HepG2 (cell line): ENCODE measurements around the gene KIRREL3.

Experiments used
- ESRRA ChIP-seq: sonication (generic); formaldehyde crosslinking; IDR thresholded peaks from 2 replicates; pipeline ENCODE4 v1.5.1; 2020; ENCODE audit warnings: mild to moderate bottlenecking, low read depth, missing genetic modification reagents
- HHEX ChIP-seq: IDR thresholded peaks from 2 replicates; pipeline ENCODE4 v1.6.1; 2016; ENCODE audit warnings: control low read depth
- JUN ChIP-seq: sonication (generic); formaldehyde crosslinking; IDR thresholded peaks from 2 replicates; pipeline ENCODE4 v1.4.0; 2020; ENCODE audit warnings: mild to moderate bottlenecking, missing genetic modification reagents
- NFRKB ChIP-seq: fragments of 450-650 bp; IDR thresholded peaks from 2 replicates; pipeline ENCODE4 v1.6.1; 2017
- POLR2A ChIP-seq, 2 experiments: IDR thresholded peaks; 2 replicates each; pipeline ENCODE4 v1.6.1; 2011; ENCODE audit warnings: low read depth in 2 of 2, low read length in 2 of 2, mild to moderate bottlenecking in 1 of 2, moderate library complexity in 1 of 2; ENCODE audit not compliant: insufficient read depth in 1 of 2
- RNF2 ChIP-seq: fragments of 450-650 bp; conservative IDR thresholded peaks from 2 replicates; pipeline ENCODE4 v1.6.1; 2016; ENCODE audit warnings: low read depth
- SAFB2 ChIP-seq: sonication (generic); formaldehyde crosslinking; IDR thresholded peaks from 2 replicates; pipeline ENCODE4 v1.5.1; 2020; ENCODE audit warnings: missing genetic modification reagents, low read depth, mild to moderate bottlenecking, borderline replicate concordance
- SATB2 ChIP-seq: sonication (generic); formaldehyde crosslinking; IDR thresholded peaks from 2 replicates; pipeline ENCODE4 v1.5.0; 2020; ENCODE audit warnings: missing genetic modification reagents
- ZNF274 ChIP-seq: sonication (generic); formaldehyde crosslinking; IDR thresholded peaks from 2 replicates; pipeline ENCODE4 v1.5.1; 2020; ENCODE audit warnings: mild to moderate bottlenecking, missing genetic modification reagents
- ZNF607 ChIP-seq: sonication (generic); formaldehyde crosslinking; IDR thresholded peaks from 2 replicates; pipeline ENCODE4 v1.5.1; 2020; ENCODE audit warnings: missing genetic modification reagents, mild to moderate bottlenecking, borderline replicate concordance
- TF ChIP-seq, protein P1 (sequence below): sonication (generic); formaldehyde crosslinking; IDR thresholded peaks from 2 replicates; pipeline ENCODE4 v1.8.1; 2023; ENCODE audit warnings: mild to moderate bottlenecking, missing genetic modification reagents

DNA sequence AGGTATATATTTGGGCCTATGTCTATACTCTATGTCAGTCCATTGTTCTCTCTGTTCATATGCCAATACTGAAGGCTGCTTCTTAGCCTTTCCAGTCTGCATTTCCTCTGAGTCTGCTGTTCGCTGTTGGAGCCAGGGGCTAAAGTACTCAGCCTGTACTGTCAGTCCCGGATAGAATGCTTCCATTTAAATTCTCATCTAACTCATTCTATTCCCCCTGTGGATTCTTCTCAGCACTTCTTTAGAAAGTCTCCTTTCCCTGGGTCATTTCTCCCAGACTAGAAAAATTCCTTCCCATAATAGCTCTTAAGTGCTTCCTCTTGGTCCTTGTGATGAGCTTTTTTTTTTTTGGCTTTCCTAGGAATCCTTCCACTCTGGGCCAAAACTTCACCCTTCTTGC, 293.1 kb downstream of the KIRREL3 start:
- TF ChIP-seq ESRRA (CRISPR knock-in tag) (no peak), SATB2 (CRISPR knock-in tag) (no peak), RNF2 (no peak), SAFB2 (CRISPR knock-in tag) (no peak), HHEX (CRISPR knock-in tag) (no peak), NFRKB (no peak), ZNF274 (CRISPR knock-in tag) (no peak), ZNF607 (no peak), JUN (no peak), POLR2A (IDR thresholded peaks at IDR 0.05; ENCODE audit: insufficient read depth in 1 of 2, low read depth in 2 of 2, low read length in 2 of 2) (no peak)
- TF ChIP-seq, protein P1, sequence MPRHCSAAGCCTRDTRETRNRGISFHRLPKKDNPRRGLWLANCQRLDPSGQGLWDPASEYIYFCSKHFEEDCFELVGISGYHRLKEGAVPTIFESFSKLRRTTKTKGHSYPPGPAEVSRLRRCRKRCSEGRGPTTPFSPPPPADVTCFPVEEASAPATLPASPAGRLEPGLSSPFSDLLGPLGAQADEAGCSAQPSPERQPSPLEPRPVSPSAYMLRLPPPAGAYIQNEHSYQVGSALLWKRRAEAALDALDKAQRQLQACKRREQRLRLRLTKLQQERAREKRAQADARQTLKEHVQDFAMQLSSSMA (CRISPR knock-in tag) = no peak
